ENCODE results near the gene TRIM66.

- TF ChIP-seq, protein P1, sequence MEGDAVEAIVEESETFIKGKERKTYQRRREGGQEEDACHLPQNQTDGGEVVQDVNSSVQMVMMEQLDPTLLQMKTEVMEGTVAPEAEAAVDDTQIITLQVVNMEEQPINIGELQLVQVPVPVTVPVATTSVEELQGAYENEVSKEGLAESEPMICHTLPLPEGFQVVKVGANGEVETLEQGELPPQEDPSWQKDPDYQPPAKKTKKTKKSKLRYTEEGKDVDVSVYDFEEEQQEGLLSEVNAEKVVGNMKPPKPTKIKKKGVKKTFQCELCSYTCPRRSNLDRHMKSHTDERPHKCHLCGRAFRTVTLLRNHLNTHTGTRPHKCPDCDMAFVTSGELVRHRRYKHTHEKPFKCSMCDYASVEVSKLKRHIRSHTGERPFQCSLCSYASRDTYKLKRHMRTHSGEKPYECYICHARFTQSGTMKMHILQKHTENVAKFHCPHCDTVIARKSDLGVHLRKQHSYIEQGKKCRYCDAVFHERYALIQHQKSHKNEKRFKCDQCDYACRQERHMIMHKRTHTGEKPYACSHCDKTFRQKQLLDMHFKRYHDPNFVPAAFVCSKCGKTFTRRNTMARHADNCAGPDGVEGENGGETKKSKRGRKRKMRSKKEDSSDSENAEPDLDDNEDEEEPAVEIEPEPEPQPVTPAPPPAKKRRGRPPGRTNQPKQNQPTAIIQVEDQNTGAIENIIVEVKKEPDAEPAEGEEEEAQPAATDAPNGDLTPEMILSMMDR (IDR thresholded peaks at IDR 0.05), result no peak
- TF ChIP-seq POLR2AphosphoS5 (IDR thresholded peaks at IDR 0.05) (no peak), EP300 (IDR thresholded peaks at IDR 0.05) (no peak)
These were observed 796 bp upstream of the TRIM66 start for GRCh38 chr11:8683115-8683807.

Measured in gastroesophageal sphincter (tissue), 3 donors.